ENCODE results near the gene C1QTNF7.

GRCh38 chr4:15478724-15479088 lies 50.9 kb downstream of the C1QTNF7 start:
- TF ChIP-seq CTCF (IDR thresholded peaks at IDR 0.05) (no peak), POLR2A (IDR thresholded peaks at IDR 0.05) (no peak), POLR2AphosphoS5 (IDR thresholded peaks at IDR 0.05) (no peak), EP300 (IDR thresholded peaks at IDR 0.05; ENCODE audit: low read depth) (no peak)
